Nucleus accumbens (tissue), 56 donors: ENCODE measurements around the gene SLCO1B1.

ENCODE experiments used
- DNase-seq, 56 donors: peaks; one replicate each; lab custom pipeline; 2025; lab: John Stamatoyannopoulos, UW

SLCO1B1 gene

GRCh38 chr12:21220266-21220665, 89.3 kb downstream of the SLCO1B1 start:
- DNase-seq = no peak

GRCh38 chr12:21221072-21221471, 90.1 kb downstream of the SLCO1B1 start:
- DNase-seq = no peak

- DNase-seq = no peak
These were observed 90.8 kb downstream of the SLCO1B1 start for GRCh38 chr12:21221778-21222177.

GRCh38 chr12:21223930-21224329, 92.9 kb downstream of the SLCO1B1 start:
- DNase-seq = no peak

- no peak for DNase-seq
These were observed 103.4 kb downstream of the SLCO1B1 start for GRCh38 chr12:21234395-21234794.

- DNase-seq = no peak
These were observed 108.9 kb downstream of the SLCO1B1 start for GRCh38 chr12:21239866-21240265.

GRCh38 chr12:21248679-21249078, 117.7 kb downstream of the SLCO1B1 start:
- DNase-seq = no peak

DNA sequence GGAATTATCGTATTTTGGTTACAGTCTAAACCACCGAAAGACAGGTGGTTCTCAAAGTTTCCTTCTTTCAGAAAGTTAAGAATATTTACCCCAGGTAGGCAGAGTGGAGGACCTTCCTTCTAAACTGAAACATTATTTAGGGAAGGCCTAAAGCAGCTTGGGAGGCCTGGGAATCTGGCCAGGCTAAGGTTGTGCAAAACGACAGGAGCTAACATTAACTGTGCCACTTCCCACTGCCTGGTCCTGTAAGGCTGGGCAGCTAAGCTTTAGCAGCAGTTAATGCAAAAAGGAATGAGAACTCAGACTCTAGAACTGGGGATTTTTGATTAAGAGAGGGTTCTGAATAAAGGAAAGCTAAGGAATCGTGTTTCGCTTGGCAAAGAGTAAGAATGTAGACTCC, 121.1 kb downstream of the SLCO1B1 start:
- DNase-seq = no peak

DNA sequence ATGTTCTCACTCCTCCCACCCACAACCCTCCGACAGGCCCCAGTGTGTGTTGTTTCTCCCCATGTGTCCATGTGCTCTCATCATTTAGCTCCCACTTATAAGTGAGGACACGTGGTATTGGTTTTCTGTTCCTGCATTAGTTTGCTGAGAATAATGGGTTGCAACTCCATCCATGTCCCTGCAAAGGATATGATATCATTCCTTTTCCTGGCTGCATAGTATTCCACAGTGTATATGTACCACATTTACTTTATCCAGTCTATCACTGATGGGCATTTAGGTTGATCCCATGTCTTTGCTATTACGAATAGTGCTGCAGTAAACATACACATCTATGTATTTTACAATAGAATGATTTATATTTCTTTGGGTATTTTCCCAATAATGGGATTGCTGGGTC, 126.2 kb downstream of the SLCO1B1 start:
- no peak for DNase-seq

DNA sequence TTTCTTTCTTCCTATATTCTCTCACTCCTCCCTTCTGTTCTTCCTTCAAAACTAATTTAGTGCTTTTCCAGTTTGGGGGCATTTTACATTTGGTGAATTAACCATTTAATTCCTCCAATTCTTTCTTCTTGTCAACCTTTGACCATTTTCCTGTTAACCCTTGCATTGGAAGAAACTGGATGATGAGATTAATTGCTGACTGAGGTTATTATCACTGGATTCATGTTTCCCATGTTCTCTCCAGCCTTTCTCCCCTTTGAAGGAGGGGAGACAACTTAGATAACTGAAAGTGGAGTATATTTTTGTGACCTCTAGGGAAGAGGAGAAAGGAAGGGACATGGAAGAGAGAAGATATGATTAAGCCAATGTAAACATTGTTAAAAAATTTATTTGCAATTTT, 133.2 kb downstream of the SLCO1B1 start:
- DNase-seq = no peak

DNA sequence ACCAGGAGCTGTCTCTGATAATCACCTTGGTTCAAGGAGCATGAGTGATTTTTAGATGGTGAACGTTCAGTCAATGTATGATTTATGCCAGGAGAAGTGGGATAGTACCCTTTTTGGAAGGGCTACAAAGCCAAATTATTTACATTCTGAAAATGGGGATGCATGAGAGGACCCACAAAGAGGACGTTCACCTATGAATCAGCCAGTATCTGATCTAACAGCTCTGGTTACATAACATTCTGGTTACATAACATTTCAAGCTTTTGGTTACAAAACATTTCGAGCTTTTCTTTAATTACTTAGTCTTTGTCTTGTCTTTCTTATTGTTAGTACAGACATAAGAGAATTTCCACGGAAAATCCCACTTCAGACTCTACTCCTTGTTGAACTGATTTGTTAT, 134.9 kb downstream of the SLCO1B1 start:
- no peak for DNase-seq

DNA sequence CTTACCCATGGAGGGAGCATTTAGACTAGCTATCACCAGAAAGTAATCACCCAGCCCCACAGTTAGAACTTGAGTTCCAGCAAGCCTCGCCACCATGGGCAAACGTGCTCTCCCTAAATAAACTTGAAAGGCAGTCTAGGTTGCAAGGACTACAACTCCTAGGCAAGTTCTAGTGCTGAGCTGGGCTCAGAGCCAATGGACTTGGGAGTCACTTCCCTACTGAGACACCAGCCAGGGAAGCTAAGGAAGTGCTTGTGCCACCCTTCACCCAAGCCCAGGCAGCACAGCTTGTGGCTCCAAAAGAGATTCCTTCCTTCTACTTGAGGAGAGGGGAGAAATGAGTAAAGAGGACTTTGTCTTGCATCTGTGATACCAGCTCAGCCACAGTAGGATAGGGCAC, 145.8 kb downstream of the SLCO1B1 start:
- peak in 1 of 56 donors; percentile 4 for DNase-seq
